Activated CD8-positive, alpha-beta memory T cell treated with anti-CD3 and anti-CD28 coated beads, Interleukin-2, amount 50 U/mL, for 4 hours (primary cell): ENCODE results near the gene TP73.

ENCODE experiments used
- DNase-seq: peaks from one replicate; pipeline ENCODE4 v3.0.0-alpha.2; 2020

The TP73 gene

GRCh38 chr1:3691421-3692204, 39.3 kb downstream of the TP73 start:
- no peak for DNase-seq

GRCh38 chr1:3692598-3692997, 40.3 kb downstream of the TP73 start:
- DNase-seq = no peak

- no peak for DNase-seq
These were observed 41.0 kb downstream of the TP73 start for GRCh38 chr1:3693321-3693720.

GRCh38 chr1:3695326-3696217, 43.3 kb downstream of the TP73 start:
- DNase-seq = peak; percentile 33

GRCh38 chr1:3696689-3697088, 44.4 kb downstream of the TP73 start:
- DNase-seq = no peak

- no peak for DNase-seq
These were observed 44.8 kb downstream of the TP73 start for GRCh38 chr1:3697104-3697503.

- no peak for DNase-seq
These were observed 45.5 kb downstream of the TP73 start for GRCh38 chr1:3697810-3698209.

- DNase-seq = no peak
These were observed 46.5 kb downstream of the TP73 start for GRCh38 chr1:3698660-3699408.

- DNase-seq = no peak
These were observed 47.3 kb downstream of the TP73 start for GRCh38 chr1:3699596-3699995.

GRCh38 chr1:3700631-3701030, 48.3 kb downstream of the TP73 start:
- DNase-seq = no peak

- DNase-seq = no peak
These were observed 50.2 kb downstream of the TP73 start for GRCh38 chr1:3702528-3702927.

GRCh38 chr1:3702990-3703728, 50.8 kb downstream of the TP73 start:
- DNase-seq = no peak

GRCh38 chr1:3703786-3704371, 51.6 kb downstream of the TP73 start:
- DNase-seq = no peak

GRCh38 chr1:3705341-3705950, 53.1 kb downstream of the TP73 start:
- DNase-seq = no peak

- DNase-seq = no peak
These were observed 54.5 kb downstream of the TP73 start for GRCh38 chr1:3706651-3707297.

- DNase-seq = no peak
These were observed 55.1 kb downstream of the TP73 start for GRCh38 chr1:3707298-3707938.

- DNase-seq = no peak
These were observed 55.6 kb downstream of the TP73 start for GRCh38 chr1:3707939-3708328.

GRCh38 chr1:3708791-3709190, 56.5 kb downstream of the TP73 start:
- DNase-seq = no peak

- no peak for DNase-seq
These were observed 57.9 kb downstream of the TP73 start for GRCh38 chr1:3710251-3710650.

- DNase-seq = no peak
These were observed 59.1 kb downstream of the TP73 start for GRCh38 chr1:3711381-3711779.
